ENCODE data around the gene IPO4.

- TF ChIP-seq ELF1 (IDR thresholded peaks at IDR 0.05; ENCODE audit: borderline replicate concordance, low read depth): no peak
- no peak for TF ChIP-seq EZH2 (IDR thresholded peaks at IDR 0.05)
- no peak for TF ChIP-seq EZH2phosphoT487 (IDR thresholded peaks at IDR 0.05; ENCODE audit: borderline replicate concordance)
- TF ChIP-seq POLR2A (IDR thresholded peaks at IDR 0.05; ENCODE audit: borderline replicate concordance, extremely low read depth, insufficient read depth, insufficient read length): no peak
- TF ChIP-seq CTCF (IDR thresholded peaks at IDR 0.05 in 2 of 3, conservative IDR thresholded peaks at IDR 0.05 in 1 of 3; ENCODE audit: borderline replicate concordance in 1 of 3, insufficient read depth in 1 of 3, low read depth in 2 of 3, low read length in 2 of 3): no peak
- TF ChIP-seq REST (IDR thresholded peaks at IDR 0.05; ENCODE audit: low read depth): no peak
- TF ChIP-seq FOSL1 (IDR thresholded peaks at IDR 0.05; ENCODE audit: low read depth): no peak
These were observed 7.1 kb downstream of the IPO4 start for GRCh38 chr14:24181371-24182077.
